HG03469 (cell line): ENCODE data around the gene ZNF860.
"Not testable (repeated sequence)": the region's sequence is repeated elsewhere in the genome, so short reads cannot be mapped to it uniquely, and the experiment has no call there.

Source experiments
- ATAC-seq: cut with Tn5 transposase; IDR thresholded peaks from one replicate; pipeline ENCODE4 v1.9.1; 2021; ENCODE audit warnings: mild to moderate bottlenecking, moderate library complexity, moderate number of reproducible peaks; ENCODE audit not compliant: unreplicated experiment

Gene ZNF860

GRCh38 chr3:31960793-31961431, 20.6 kb upstream of the ZNF860 start:
- ATAC-seq: no peak

- ATAC-seq: no peak
Measured at GRCh38 chr3:31962801-31963205, 18.7 kb upstream of the ZNF860 start.

- ATAC-seq: no peak
Measured at GRCh38 chr3:31966978-31967591, 14.5 kb upstream of the ZNF860 start.

- no peak for ATAC-seq
Measured at GRCh38 chr3:31967592-31967991, 14.0 kb upstream of the ZNF860 start.

GRCh38 chr3:31968369-31968926, 13.1 kb upstream of the ZNF860 start:
- ATAC-seq: no peak

GRCh38 chr3:31968927-31969418, 12.6 kb upstream of the ZNF860 start:
- no peak for ATAC-seq

- no peak for ATAC-seq
Measured at GRCh38 chr3:31971607-31972006, 9.9 kb upstream of the ZNF860 start.

- no peak for ATAC-seq
Measured at GRCh38 chr3:31973081-31973480, 8.5 kb upstream of the ZNF860 start.

GRCh38 chr3:31973837-31974236, 7.7 kb upstream of the ZNF860 start:
- no peak for ATAC-seq

- no peak for ATAC-seq
Measured at GRCh38 chr3:31974471-31974870, 7.1 kb upstream of the ZNF860 start.

GRCh38 chr3:31974964-31975363, 6.6 kb upstream of the ZNF860 start:
- ATAC-seq: no peak

GRCh38 chr3:31976302-31976701, 5.2 kb upstream of the ZNF860 start:
- ATAC-seq: no peak

- no peak for ATAC-seq
Measured at GRCh38 chr3:31977736-31978135, 3.8 kb upstream of the ZNF860 start.

GRCh38 chr3:31978553-31978952, 3.0 kb upstream of the ZNF860 start:
- no peak for ATAC-seq

- peak; percentile 47 for ATAC-seq
Measured at GRCh38 chr3:31979001-31979697, 2.4 kb upstream of the ZNF860 start.

GRCh38 chr3:31980530-31981205, 882 bp upstream of the ZNF860 start:
- no peak for ATAC-seq

GRCh38 chr3:31984321-31984720, 2.8 kb downstream of the ZNF860 start:
- no peak for ATAC-seq

GRCh38 chr3:31985831-31986230, 4.3 kb downstream of the ZNF860 start:
- no peak for ATAC-seq

GRCh38 chr3:31988271-31988670, 6.7 kb downstream of the ZNF860 start:
- no peak for ATAC-seq

- ATAC-seq: not testable (repeated sequence)
Measured at GRCh38 chr3:31992995-31993394, 11.4 kb downstream of the ZNF860 start.

- no peak for ATAC-seq
Measured at GRCh38 chr3:31993843-31994242, 12.3 kb downstream of the ZNF860 start.
